Measurements from ENCODE around the gene KDM6A. TPM values are rescaled to one million over a fixed set of nuclear protein-coding genes. Genes with fewer than 3 reads are reported as not detected.

The KDM6A gene
- total and polyA plus RNA-seq, 2 donors (not counting 3 experiments of a cell fraction or from before 2014, with no cell fraction given) = 9.0 to 20.6 TPM

- H3K79me2 ChIP-seq (ENCODE audit: control insufficient read depth, insufficient read depth, low read length) = no peaks in the 10 kb centered on the region
- dilution Hi-C loops (cut with MboI; ENCODE audit: extremely low pct_ligation_motif_present, low sequenced_read_pairs) (no loop called here), intact Hi-C loops (cut with micrococcal nuclease) (no loop called here)
- H3K4me3 ChIP-seq (replicated peaks in 1 of 3; ENCODE audit: insufficient read depth in 1 of 3, low read depth in 1 of 3, low read length in 3 of 3) = no peak overlapping the region
- DNase-seq (ENCODE audit: low read depth, low spot score) = no peak
- H3K4me2 ChIP-seq (ENCODE audit: insufficient read depth, low read length) = no peak overlapping the region
- no peak for FAIRE-seq
- TF ChIP-seq CTCF (IDR thresholded peaks at IDR 0.05; ENCODE audit: extremely low read depth in 1 of 2, insufficient read depth in 1 of 2, low read depth in 1 of 2, low read length in 2 of 2) = no peak
- no peak for TF ChIP-seq POLR2A (IDR thresholded peaks at IDR 0.05; ENCODE audit: low read depth, low read length)
- TF ChIP-seq MYC (IDR thresholded peaks at IDR 0.05; ENCODE audit: low read depth, low read length) = no peak
- TF ChIP-seq MAX (IDR thresholded peaks at IDR 0.05; ENCODE audit: insufficient read depth, insufficient read length) = no peak
- TF ChIP-seq JUN (IDR thresholded peaks at IDR 0.05; ENCODE audit: borderline replicate concordance, insufficient read depth, insufficient read length, low read depth) = no peak
- TF ChIP-seq GATA2 (IDR thresholded peaks at IDR 0.05; ENCODE audit: insufficient read depth, insufficient read length, low read depth, low read length) = no peak
- TF ChIP-seq POLR2AphosphoS5 (IDR thresholded peaks at IDR 0.05; ENCODE audit: insufficient read depth, low read depth, low read length) = no peak
- TF ChIP-seq FOS (IDR thresholded peaks at IDR 0.05; ENCODE audit: borderline replicate concordance, insufficient read depth, low read length) = no peak
- no peak for TF ChIP-seq EZH2 (IDR thresholded peaks at IDR 0.05; ENCODE audit: borderline replicate concordance, low read depth, low read length, severe bottlenecking)
- H3K9ac ChIP-seq (replicated peaks; ENCODE audit: extremely low read depth, insufficient read depth, low read length) = no peak overlapping the region
- H3K36me3 ChIP-seq (ENCODE audit: control insufficient read depth in 2 of 2, extremely low read depth in 1 of 2, insufficient read depth in 2 of 2, low read length in 2 of 2) = no peaks in the 10 kb centered on the region
- no peak overlapping the region for H3K27ac ChIP-seq (ENCODE audit: insufficient read depth, low read depth, low read length)
- CTCF ChIA-PET = interaction anchor here (0.6 kb wide), 1 partner anchor 60 kb away, joined by 3 read pairs; no protein-coding TSS in a partner anchor
- POLR2A ChIA-PET = no interaction called here
- H3K9me1 ChIP-seq (replicated peaks; ENCODE audit: control insufficient read depth, extremely low read depth, insufficient read depth, low read length) = no peaks in the 10 kb centered on the region
- no TSS peak for BruUV-seq (replicated peaks)
- H3K9me3 ChIP-seq (replicated peaks; ENCODE audit: control insufficient read depth, insufficient read depth, low read length) = no peaks in the 10 kb centered on the region
- no peaks in the 10 kb centered on the region for H4K20me1 ChIP-seq (replicated peaks; ENCODE audit: control insufficient read depth, extremely low read depth, insufficient read depth, low read length)
- no peaks in the 10 kb centered on the region for H3K27me3 ChIP-seq (ENCODE audit: control insufficient read depth in 2 of 2, insufficient read depth in 2 of 2, low read length in 2 of 2)
- no peaks in the 10 kb centered on the region for H3K4me1 ChIP-seq (ENCODE audit: control insufficient read depth, extremely low read depth, insufficient read depth, low read length)
- H2AFZ ChIP-seq (ENCODE audit: low read depth, low read length) = no peak overlapping the region
Observed at GRCh38 chrX:45128896-45129454, 256.0 kb downstream of the KDM6A start.
